Transverse colon (tissue), 4 donors: ENCODE results near the gene TRMT44. TPM values are rescaled to one million over a fixed set of nuclear protein-coding genes. Genes with fewer than 3 reads are reported as not detected.

Experiments used
- DNase-seq: peaks from one replicate; pipeline ENCODE4 v3.0.0-alpha.2; 2019
- H3K27ac ChIP-seq, 4 donors: fragments of 200-600 bp; sonication (generic); 2 replicates each; pipeline ENCODE4 v1.5.1; 2016 to 2018; ENCODE audit warnings: inconsistent platforms in 4 of 4
- H3K27me3 ChIP-seq: fragments of 200-600 bp; sonication (generic); 2 replicates; pipeline ENCODE4 v1.5.1; 2017; ENCODE audit warnings: inconsistent platforms
- H3K36me3 ChIP-seq, 4 donors: fragments of 200-600 bp; sonication (generic); 2 replicates each; pipeline ENCODE4 v1.5.1; 2017 to 2019; ENCODE audit warnings: inconsistent platforms in 4 of 4
- H3K4me1 ChIP-seq, 4 donors: fragments of 200-600 bp; sonication (generic); 2 replicates each; pipeline ENCODE4 v1.5.1; 2017 to 2020; ENCODE audit warnings: inconsistent platforms in 4 of 4
- H3K4me3 ChIP-seq, 4 donors: fragments of 200-600 bp; sonication (generic); 1 replicate in 1 of 4; 2 replicates in 3 of 4; pipeline versions ENCODE4 v1.5.1 to v1.6.1; 2017 to 2019; ENCODE audit warnings: inconsistent platforms in 4 of 4
- H3K9me3 ChIP-seq, 2 donors: fragments of 200-600 bp; sonication (generic); 2 replicates each; pipeline ENCODE4 v1.5.1; 2017 to 2019; ENCODE audit warnings: inconsistent platforms in 2 of 2
- EP300 ChIP-seq: sonication (generic); formaldehyde crosslinking; IDR thresholded peaks from one replicate; pipeline ENCODE4 v1.6.1; 2017; ENCODE audit warnings: antibody characterized with exemption, low read depth
- POLR2A ChIP-seq: fragments of 450-650 bp; IDR thresholded peaks from one replicate; pipeline ENCODE4 v1.6.1; 2016; ENCODE audit warnings: antibody characterized with exemption, mild to moderate bottlenecking, moderate library complexity
- POLR2AphosphoS5 ChIP-seq, 3 donors: sonication (generic); formaldehyde crosslinking; IDR thresholded peaks; one replicate each; pipeline ENCODE4 v1.6.1; 2016; ENCODE audit warnings: antibody characterized with exemption in 3 of 3
- WGBS, 2 donors: methylation state at CpG; one replicate each; pipeline ENCODE4 v1.1.5; 2018; ENCODE audit warnings: low coverage in 1 of 2; 5-methylcytosine and 5-hydroxymethylcytosine counted together
- in situ Hi-C, 4 donors: fragments of 200-750 bp; cut with MboI; loops; one replicate each; pipeline versions ENCODE4 v1.15.0 to v1.15.1; 2017; ENCODE audit warnings: low sequenced_read_pairs in 3 of 4, low pct_ligation_motif_present in 1 of 4, low pct_unique_long_range_greater_than_20kb in 1 of 4
- intact Hi-C: fragments of 100-400 bp; cut with DNase I; formaldehyde crosslinking; loops from one replicate; pipeline ENCODE4 v1.15.1; 2023; ENCODE audit warnings: low total_unique reads
- total RNA-seq, 4 donors: library from RNA; depleted of rRNA; stranded (reverse); fragments of >200 nt; gene quantifications; one replicate each; pipeline ENCODE4 v1.1.0, GENCODE V29; 2016
- TF ChIP-seq, protein P1 (sequence below), 5 experiments: fragments of 200-600 bp in 3 of 5; fragments of 450-650 bp in 2 of 5; sonication (generic) in 3 of 5; IDR thresholded peaks; 1 replicate in 2 of 5; 2 replicates in 3 of 5; pipeline ENCODE4 v1.5.1; 2016 to 2017; ENCODE audit warnings: antibody characterized with exemption in 5 of 5, inconsistent platforms in 3 of 5, mild to moderate bottlenecking in 2 of 5, moderate library complexity in 1 of 5

The TRMT44 gene
- total RNA-seq, 4 donors from 2014 or later = 19.1 to 190 (median 29.7) TPM

DNA sequence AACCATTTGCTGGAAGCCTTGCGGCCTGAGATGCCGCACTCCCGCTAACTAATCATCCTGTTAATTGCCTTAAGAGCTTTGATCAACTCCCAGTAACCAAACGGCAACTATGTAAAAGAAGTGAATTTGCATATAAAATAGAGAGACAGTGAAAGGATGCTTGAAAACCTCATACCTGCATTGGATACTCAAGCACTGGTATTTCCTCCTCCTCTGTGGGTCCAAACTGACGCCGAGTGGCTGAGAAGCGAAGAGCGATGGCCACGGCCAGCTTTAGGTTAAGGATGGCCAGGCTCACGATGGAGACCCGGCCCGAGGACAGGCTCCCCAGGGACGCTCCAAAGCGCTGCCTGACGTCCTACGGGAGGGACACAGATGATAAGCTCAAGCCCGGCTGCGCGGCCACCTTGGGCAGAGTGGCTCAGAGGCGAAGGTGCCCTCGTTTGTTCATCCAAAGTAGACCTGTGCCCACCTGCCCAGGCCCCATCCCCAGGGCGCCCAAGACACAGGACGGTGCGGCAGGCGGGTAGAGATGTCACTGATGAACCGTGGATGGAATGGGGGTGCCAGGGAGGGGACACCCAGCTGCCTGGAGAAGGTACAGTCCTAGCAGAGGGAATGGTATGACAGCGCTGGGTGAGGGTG, 43.7 kb upstream of the TRMT44 start:
- Histone ChIP-seq H3K27me3 (no peaks in the 10 kb centered on the region), H3K4me3 (no peak overlapping the region), H3K27ac (no peak overlapping the region), H3K36me3 (peaks cover 0 to 7% (median 0%) of the 10 kb centered on the region in 4 donors), H3K9me3 (no peaks in the 10 kb centered on the region), H3K4me1 (peaks cover 9 to 25% (median 16%) of the 10 kb centered on the region in 4 donors)
- no peak for DNase-seq
- in situ Hi-C loops (no loop called here), intact Hi-C loops (no loop called here)
- 95 to 98% methylated on average over 4 to 27 of the region's 27 CpGs for WGBS, 2 donors
- TF ChIP-seq EP300 (no peak), POLR2AphosphoS5 (IDR thresholded peaks at IDR 0.05) (no peak), POLR2A (no peak)

DNA sequence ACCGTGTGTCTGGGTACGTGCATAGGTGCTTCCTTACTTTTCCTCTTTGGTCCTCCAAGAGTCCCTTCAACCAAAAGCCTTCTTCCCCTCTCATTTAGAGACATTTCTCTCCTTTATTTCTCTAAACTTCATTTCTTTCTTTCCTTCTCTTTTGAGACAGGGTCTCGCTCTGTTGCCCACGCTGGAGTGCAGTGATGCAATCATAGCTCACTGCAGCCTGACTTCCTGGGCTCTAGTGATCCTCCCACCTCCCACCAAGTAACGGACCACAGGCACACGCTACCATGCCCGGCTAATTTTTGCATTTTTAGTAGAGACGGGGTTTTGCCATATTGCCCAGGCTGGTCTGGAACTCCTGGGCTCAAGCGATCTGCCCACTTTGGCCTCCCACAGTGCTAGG, 42.2 kb upstream of the TRMT44 start:
- 77 to 88% methylated on average over 6 to 9 of the region's 9 CpGs for WGBS, 2 donors
- no peak overlapping the region for H3K4me3 ChIP-seq
- H3K27me3 ChIP-seq = no peaks in the 10 kb centered on the region
- H3K4me1 ChIP-seq = peaks cover 0 to 14% (median 6%) of the 10 kb centered on the region in 4 donors
- intact Hi-C loops (no loop called here), in situ Hi-C loops (no loop called here)
- peaks cover 0 to 7% (median 0%) of the 10 kb centered on the region in 4 donors for H3K36me3 ChIP-seq
- TF ChIP-seq POLR2AphosphoS5 (IDR thresholded peaks at IDR 0.05) = no peak
- no peak for TF ChIP-seq EP300
- TF ChIP-seq POLR2A = no peak
- TF ChIP-seq, protein P1, sequence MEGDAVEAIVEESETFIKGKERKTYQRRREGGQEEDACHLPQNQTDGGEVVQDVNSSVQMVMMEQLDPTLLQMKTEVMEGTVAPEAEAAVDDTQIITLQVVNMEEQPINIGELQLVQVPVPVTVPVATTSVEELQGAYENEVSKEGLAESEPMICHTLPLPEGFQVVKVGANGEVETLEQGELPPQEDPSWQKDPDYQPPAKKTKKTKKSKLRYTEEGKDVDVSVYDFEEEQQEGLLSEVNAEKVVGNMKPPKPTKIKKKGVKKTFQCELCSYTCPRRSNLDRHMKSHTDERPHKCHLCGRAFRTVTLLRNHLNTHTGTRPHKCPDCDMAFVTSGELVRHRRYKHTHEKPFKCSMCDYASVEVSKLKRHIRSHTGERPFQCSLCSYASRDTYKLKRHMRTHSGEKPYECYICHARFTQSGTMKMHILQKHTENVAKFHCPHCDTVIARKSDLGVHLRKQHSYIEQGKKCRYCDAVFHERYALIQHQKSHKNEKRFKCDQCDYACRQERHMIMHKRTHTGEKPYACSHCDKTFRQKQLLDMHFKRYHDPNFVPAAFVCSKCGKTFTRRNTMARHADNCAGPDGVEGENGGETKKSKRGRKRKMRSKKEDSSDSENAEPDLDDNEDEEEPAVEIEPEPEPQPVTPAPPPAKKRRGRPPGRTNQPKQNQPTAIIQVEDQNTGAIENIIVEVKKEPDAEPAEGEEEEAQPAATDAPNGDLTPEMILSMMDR (IDR thresholded peaks at IDR 0.05) = no peak
- no peaks in the 10 kb centered on the region for H3K9me3 ChIP-seq
- H3K27ac ChIP-seq = no peak overlapping the region
- no peak for DNase-seq

DNA sequence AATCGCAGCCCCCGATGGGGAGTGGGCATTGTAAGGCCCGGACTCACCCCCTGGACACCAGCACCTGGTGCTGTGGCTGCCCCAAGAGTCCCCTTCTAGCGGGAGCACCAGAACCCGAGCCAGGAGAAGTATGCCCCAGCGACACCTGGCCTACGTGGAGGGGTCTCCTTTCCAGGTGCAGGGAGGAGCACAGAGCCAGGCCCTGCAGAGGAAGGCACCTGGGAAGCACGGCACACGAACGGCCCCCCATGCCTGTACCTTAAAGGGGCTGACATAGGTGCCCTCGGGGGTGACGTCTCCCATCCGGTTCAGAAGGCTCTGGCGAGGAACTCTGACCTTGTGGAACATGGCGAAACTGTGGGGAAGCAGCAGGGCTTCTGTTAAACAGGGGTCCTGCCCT, 41.3 kb upstream of the TRMT44 start:
- Histone ChIP-seq H3K27me3 (no peaks in the 10 kb centered on the region), H3K9me3 (no peaks in the 10 kb centered on the region), H3K27ac (no peak overlapping the region), H3K4me3 (no peak overlapping the region), H3K36me3 (peaks cover 0 to 7% (median 0%) of the 10 kb centered on the region in 4 donors), H3K4me1 (peaks cover 0 to 7% (median 3%) of the 10 kb centered on the region in 4 donors)
- no peak for DNase-seq
- in situ Hi-C loops = no loop called here
- TF ChIP-seq, protein P1 (IDR thresholded peaks at IDR 0.05) = no peak
- TF ChIP-seq POLR2A (no peak), POLR2AphosphoS5 (IDR thresholded peaks at IDR 0.05) (no peak), EP300 (no peak)
- 91 to 100% methylated on average over 4 to 15 of the region's 15 CpGs for WGBS, 2 donors
- intact Hi-C loops = no loop called here

DNA sequence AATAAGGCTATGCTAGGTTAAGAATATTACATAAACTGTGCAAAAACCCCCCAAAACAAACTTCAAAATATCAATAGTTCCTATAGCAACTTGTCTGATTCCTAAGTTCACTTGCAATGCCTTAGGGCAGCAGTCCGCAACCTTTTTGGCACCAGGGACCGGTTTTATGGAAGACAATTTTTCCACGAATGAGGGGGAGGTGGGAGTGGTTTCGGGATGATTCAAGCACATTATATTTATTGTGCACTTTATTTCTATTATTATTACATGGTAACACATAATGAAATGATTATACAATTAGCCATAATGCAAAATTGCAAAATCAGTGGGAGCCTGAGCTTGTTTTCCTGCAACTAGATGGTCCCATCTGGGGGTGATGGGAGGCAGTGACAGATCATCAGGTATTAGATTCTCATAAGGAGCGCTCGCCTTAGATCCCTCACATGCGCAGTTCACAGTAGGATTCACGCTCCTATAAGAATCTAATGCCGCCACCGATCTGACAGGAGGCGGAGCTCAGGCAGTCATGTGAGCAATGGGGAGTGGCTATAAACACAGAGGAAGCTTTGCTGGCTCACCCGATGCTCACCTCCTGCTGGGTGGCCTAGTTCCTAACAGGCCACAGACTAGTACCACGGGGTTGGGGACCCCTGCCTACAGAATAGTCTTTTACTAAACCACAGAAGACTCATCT, 39.8 kb upstream of the TRMT44 start:
- peaks cover 0 to 5% (median 0%) of the 10 kb centered on the region in 4 donors for H3K4me1 ChIP-seq
- 90 to 93% methylated on average over 3 to 13 of the region's 13 CpGs for WGBS, 2 donors
- DNase-seq = no peak
- TF ChIP-seq, protein P1 (IDR thresholded peaks at IDR 0.05) = no peak
- TF ChIP-seq EP300 (no peak), POLR2A (no peak), POLR2AphosphoS5 (IDR thresholded peaks at IDR 0.05) (no peak)
- peak overlapping the region in 1 of 4 donors; percentile 58 for H3K27ac ChIP-seq
- H3K27me3 ChIP-seq = no peaks in the 10 kb centered on the region
- H3K9me3 ChIP-seq = no peaks in the 10 kb centered on the region
- in situ Hi-C loops = loop anchor here (5.0 to 25.0 kb wide), 4 partner anchors 156 to 238 kb away; partner anchors contain the start of gene ABLIM2 (in 1 of the 4)
- no peak overlapping the region for H3K4me3 ChIP-seq
- intact Hi-C loops = no loop called here
- peaks cover 0 to 9% (median 0%) of the 10 kb centered on the region in 4 donors for H3K36me3 ChIP-seq
